GM12892 (cell line): ENCODE data around the gene KCNH4.

ENCODE experiments used
- POLR2A ChIP-seq: IDR thresholded peaks from 2 replicates; pipeline ENCODE4 v1.6.1; 2011; ENCODE audit warnings: low read depth, low read length, control low read depth
- TAF1 ChIP-seq: IDR thresholded peaks from 2 replicates; pipeline ENCODE4 v1.6.1; 2011; ENCODE audit warnings: low read depth, mild to moderate bottlenecking, control low read depth, low read length, borderline replicate concordance

GRCh38 chr17:42110301-42111264 lies 70.4 kb downstream of the KCNH4 start:
- TF ChIP-seq POLR2A, result no peak
- no peak for TF ChIP-seq TAF1
